NT2/D1 (cell line): ENCODE results near the gene CAPN12.
"Not testable (repeated sequence)": the region's sequence is repeated elsewhere in the genome, so short reads cannot be mapped to it uniquely, and the experiment has no call there.

ENCODE experiments used
- DNase-seq: peaks from one replicate; pipeline ENCODE4 v3.0.0-alpha.2; 2011; ENCODE audit warnings: low read depth, low spot score
- H3K27me3 ChIP-seq: 2 replicates; pipeline ENCODE4 v1.6.0; 2011; ENCODE audit warnings: mild to moderate bottlenecking; ENCODE audit not compliant: insufficient read length, insufficient read depth
- H3K36me3 ChIP-seq: 2 replicates; pipeline ENCODE4 v1.6.1; 2011; ENCODE audit warnings: mild to moderate bottlenecking, low read length, mixed read lengths; ENCODE audit not compliant: insufficient read depth, insufficient read length
- H3K4me1 ChIP-seq: 2 replicates; pipeline ENCODE4 v1.5.1; 2011; ENCODE audit not compliant: insufficient read depth, insufficient read length
- H3K4me3 ChIP-seq: 2 replicates; pipeline ENCODE4 v1.5.1; 2011; ENCODE audit warnings: low read depth; ENCODE audit not compliant: insufficient read length
- H3K9ac ChIP-seq: 2 replicates; pipeline ENCODE4 v1.6.0; 2011; ENCODE audit warnings: low read depth; ENCODE audit not compliant: insufficient read length
- H3K9me3 ChIP-seq: 2 replicates; pipeline ENCODE4 v1.5.1; 2011; ENCODE audit warnings: mild to moderate bottlenecking, low read length; ENCODE audit not compliant: insufficient read depth
- SUZ12 ChIP-seq: IDR thresholded peaks from 2 replicates; pipeline ENCODE4 v1.6.1; 2011; ENCODE audit not compliant: insufficient read length, insufficient read depth; ENCODE audit errors: extremely low read depth
- YY1 ChIP-seq: IDR thresholded peaks from 2 replicates; pipeline ENCODE4 v1.6.1; 2011; ENCODE audit not compliant: insufficient read length, insufficient read depth
- ZNF274 ChIP-seq: IDR thresholded peaks from 2 replicates; pipeline ENCODE4 v1.6.1; 2011; ENCODE audit warnings: mild to moderate bottlenecking, low read depth, low read length

CAPN12 gene

GRCh38 chr19:38788478-38789243, 44.4 kb upstream of the CAPN12 start, which contains the start of gene LGALS7B:
LGALS7B (plus strand) TSS chr19:38789200; CDS start chr19:38789227, 27 bp downstream.
- no peak within 1 kb of the TSS for H3K4me3 ChIP-seq
- no peaks in the 10 kb centered on the region for H3K36me3 ChIP-seq
- H3K9me3 ChIP-seq, result no peaks in the 10 kb centered on the region
- DNase-seq, result no peak
- TF ChIP-seq YY1, result no peak
- no peak for TF ChIP-seq ZNF274
- TF ChIP-seq SUZ12, result no peak
- H3K4me1 ChIP-seq, result no peaks in the 10 kb centered on the region
- H3K9ac ChIP-seq, result no peak within 1 kb of the TSS
- H3K27me3 ChIP-seq, result no peaks in the 10 kb centered on the region

GRCh38 chr19:38786572-38787265, 42.4 kb upstream of the CAPN12 start:
- H3K9ac ChIP-seq, result no peak overlapping the region
- TF ChIP-seq SUZ12, result no peak
- no peak for TF ChIP-seq YY1
- H3K27me3 ChIP-seq, result no peaks in the 10 kb centered on the region
- H3K4me3 ChIP-seq, result no peak overlapping the region
- H3K36me3 ChIP-seq, result no peaks in the 10 kb centered on the region
- H3K9me3 ChIP-seq, result no peaks in the 10 kb centered on the region
- no peak for DNase-seq
- no peaks in the 10 kb centered on the region for H3K4me1 ChIP-seq

GRCh38 chr19:38786061-38786460, 41.8 kb upstream of the CAPN12 start:
- H3K36me3 ChIP-seq, H3K27me3 ChIP-seq, DNase-seq, H3K9ac ChIP-seq, H3K9me3 ChIP-seq, H3K4me3 ChIP-seq, H3K4me1 ChIP-seq: not testable (repeated sequence)

GRCh38 chr19:38785187-38785699, 41.0 kb upstream of the CAPN12 start:
- H3K9me3 ChIP-seq, result no peaks in the 10 kb centered on the region
- H3K36me3 ChIP-seq, result no peaks in the 10 kb centered on the region
- H3K9ac ChIP-seq, result no peak overlapping the region
- DNase-seq, result no peak
- H3K4me3 ChIP-seq, result no peak overlapping the region
- TF ChIP-seq ZNF274, result no peak
- TF ChIP-seq YY1, result no peak
- TF ChIP-seq SUZ12, result no peak
- no peaks in the 10 kb centered on the region for H3K27me3 ChIP-seq
- no peaks in the 10 kb centered on the region for H3K4me1 ChIP-seq

GRCh38 chr19:38784224-38784623, 40.0 kb upstream of the CAPN12 start:
- TF ChIP-seq YY1, result no peak
- TF ChIP-seq ZNF274, result no peak
- TF ChIP-seq SUZ12, result no peak
- H3K36me3 ChIP-seq, result no peaks in the 10 kb centered on the region
- H3K4me1 ChIP-seq, result no peaks in the 10 kb centered on the region
- no peaks in the 10 kb centered on the region for H3K9me3 ChIP-seq
- no peak overlapping the region for H3K9ac ChIP-seq
- H3K27me3 ChIP-seq, result no peaks in the 10 kb centered on the region
- H3K4me3 ChIP-seq, result no peak overlapping the region
- DNase-seq, result no peak

GRCh38 chr19:38782212-38782611, 37.9 kb upstream of the CAPN12 start:
- not testable (repeated sequence) for H3K9me3 ChIP-seq, DNase-seq, H3K9ac ChIP-seq, H3K36me3 ChIP-seq, H3K4me1 ChIP-seq, H3K4me3 ChIP-seq, H3K27me3 ChIP-seq

GRCh38 chr19:38781058-38781457, 36.8 kb upstream of the CAPN12 start:
- no peak overlapping the region for H3K9ac ChIP-seq
- no peaks in the 10 kb centered on the region for H3K9me3 ChIP-seq
- H3K27me3 ChIP-seq, result no peaks in the 10 kb centered on the region
- H3K4me1 ChIP-seq, result no peaks in the 10 kb centered on the region
- TF ChIP-seq ZNF274 (no peak), SUZ12 (no peak), YY1 (no peak)
- H3K4me3 ChIP-seq, result no peak overlapping the region
- H3K36me3 ChIP-seq, result no peaks in the 10 kb centered on the region
- no peak for DNase-seq
